ENCODE measurements around the gene TRNP1. TPM values are rescaled to one million over a fixed set of nuclear protein-coding genes. Genes with fewer than 3 reads are reported as not detected.

The TRNP1 gene
- total RNA-seq, 1 donor from 2014 or later, result 16.2 TPM

DNA sequence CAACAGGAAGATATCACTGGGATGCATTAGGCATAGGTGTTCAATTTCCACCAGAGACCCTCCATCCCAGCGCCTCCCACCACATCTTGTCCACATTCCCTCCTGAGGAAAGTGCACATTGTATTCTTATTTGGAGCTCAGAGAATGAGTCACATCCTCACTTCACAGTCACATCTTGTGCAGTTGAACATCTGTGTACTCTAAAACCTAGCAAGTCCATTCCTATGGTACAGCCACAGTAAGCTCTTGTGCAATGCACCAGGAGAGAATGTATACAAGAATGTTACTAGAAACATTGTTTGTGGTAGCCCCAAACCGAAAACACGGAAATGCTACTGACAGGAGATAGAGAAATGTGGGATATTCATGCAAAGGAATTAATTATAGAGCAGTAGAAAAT lies 31.7 kb upstream of the TRNP1 start:
- Histone ChIP-seq H3K4me3 (no peak overlapping the region), H3K36me3 (no peaks in the 10 kb centered on the region), H3K9me3 (no peaks in the 10 kb centered on the region), H3K27ac (no peak overlapping the region), H3K27me3 (peaks cover 32% of the 10 kb centered on the region), H3K4me1 (no peaks in the 10 kb centered on the region)
- DNase-seq (no peak), ATAC-seq (no peak)
- intact Hi-C loops (cut with DNase I), result no loop called here
- no peak for TF ChIP-seq CTCF (IDR thresholded peaks at IDR 0.05)

DNA sequence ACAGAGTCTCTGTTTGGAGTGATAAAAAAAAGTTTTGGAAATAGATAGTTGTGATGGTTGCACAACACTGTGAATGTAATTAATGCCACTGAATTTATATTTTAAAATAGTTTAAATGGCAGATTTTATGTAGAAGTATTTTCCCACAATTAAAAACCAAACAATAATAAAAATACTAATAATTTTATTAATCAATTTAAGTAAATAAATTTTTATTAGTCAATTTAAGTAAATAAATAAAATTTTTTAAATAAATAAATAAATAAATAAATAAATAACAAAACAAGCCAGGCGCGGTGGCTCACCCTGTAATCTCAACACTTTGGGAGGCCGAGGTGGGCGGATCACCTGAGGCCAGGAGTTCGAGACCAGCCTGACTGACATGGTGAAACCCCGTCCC lies 28.3 kb upstream of the TRNP1 start:
- Histone ChIP-seq H3K27ac (no peak overlapping the region), H3K9me3 (no peaks in the 10 kb centered on the region), H3K36me3 (no peaks in the 10 kb centered on the region), H3K27me3 (peaks cover 7% of the 10 kb centered on the region), H3K4me3 (no peak overlapping the region), H3K4me1 (no peaks in the 10 kb centered on the region)
- intact Hi-C loops (cut with DNase I), result no loop called here
- no peak for ATAC-seq
- no peak for DNase-seq
- no peak for TF ChIP-seq CTCF (IDR thresholded peaks at IDR 0.05)

DNA sequence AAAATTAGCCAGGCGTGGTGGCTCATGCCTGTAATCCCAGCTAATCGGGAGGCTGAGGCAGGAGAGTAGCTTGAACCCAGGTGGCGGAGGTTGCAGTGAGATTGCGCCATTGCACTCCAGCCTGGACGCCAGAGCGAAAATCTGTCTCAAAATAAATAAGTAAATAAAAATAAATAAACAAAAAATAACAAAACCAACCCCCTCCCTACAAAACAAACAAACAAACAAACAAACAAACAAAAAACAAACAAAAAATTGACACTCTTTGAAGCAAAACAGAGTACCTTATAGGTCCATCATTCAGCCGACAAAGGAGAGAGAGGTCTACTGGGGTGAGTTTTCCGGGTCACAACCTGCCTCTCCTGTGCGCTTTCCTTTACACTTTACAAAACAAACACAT lies 27.9 kb upstream of the TRNP1 start:
- Histone ChIP-seq H3K4me3 (no peak overlapping the region), H3K9me3 (no peaks in the 10 kb centered on the region), H3K36me3 (no peaks in the 10 kb centered on the region), H3K27ac (no peak overlapping the region), H3K4me1 (no peaks in the 10 kb centered on the region), H3K27me3 (peaks cover 3% of the 10 kb centered on the region)
- ATAC-seq (no peak), DNase-seq (no peak)
- intact Hi-C loops (cut with DNase I), result no loop called here
- no peak for TF ChIP-seq CTCF (IDR thresholded peaks at IDR 0.05)

- TF ChIP-seq CTCF (IDR thresholded peaks at IDR 0.05), result no peak
- DNase-seq, result no peak
- H3K36me3 ChIP-seq, result no peaks in the 10 kb centered on the region
- H3K9me3 ChIP-seq, result no peaks in the 10 kb centered on the region
- ATAC-seq, result no peak
- H3K27ac ChIP-seq, result no peak overlapping the region
- intact Hi-C loops (cut with DNase I), result no loop called here
- no peaks in the 10 kb centered on the region for H3K4me1 ChIP-seq
- no peaks in the 10 kb centered on the region for H3K27me3 ChIP-seq
- H3K4me3 ChIP-seq, result no peak overlapping the region
These were observed 22.7 kb upstream of the TRNP1 start for GRCh38 chr1:26970810-26971209.

DNA sequence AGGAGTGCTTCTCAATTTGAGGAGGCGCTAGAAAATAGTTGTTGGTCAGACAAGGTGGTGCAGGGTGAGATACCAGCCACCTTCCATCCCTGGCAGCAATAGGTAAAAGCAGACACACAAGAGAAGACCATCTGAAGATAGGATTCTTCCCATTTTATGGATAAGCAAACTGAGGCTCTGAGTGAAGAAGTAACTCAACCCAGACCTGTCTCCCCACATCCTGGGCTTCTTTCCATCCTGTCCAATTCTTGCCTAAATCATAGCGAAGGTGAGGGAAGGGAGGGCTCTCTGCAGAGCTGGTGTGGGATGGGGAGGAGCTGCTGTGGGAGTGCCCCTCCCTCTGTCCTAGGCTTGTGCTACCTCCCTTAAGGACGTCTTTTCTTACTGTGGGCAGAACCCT lies 21.9 kb upstream of the TRNP1 start:
- H3K9me3 ChIP-seq, result no peaks in the 10 kb centered on the region
- no peaks in the 10 kb centered on the region for H3K27me3 ChIP-seq
- H3K4me3 ChIP-seq, result no peak overlapping the region
- TF ChIP-seq CTCF (IDR thresholded peaks at IDR 0.05), result no peak
- H3K27ac ChIP-seq, result no peak overlapping the region
- ATAC-seq (no peak), DNase-seq (no peak)
- no peaks in the 10 kb centered on the region for H3K36me3 ChIP-seq
- H3K4me1 ChIP-seq, result no peaks in the 10 kb centered on the region
- intact Hi-C loops (cut with DNase I), result no loop called here

DNA sequence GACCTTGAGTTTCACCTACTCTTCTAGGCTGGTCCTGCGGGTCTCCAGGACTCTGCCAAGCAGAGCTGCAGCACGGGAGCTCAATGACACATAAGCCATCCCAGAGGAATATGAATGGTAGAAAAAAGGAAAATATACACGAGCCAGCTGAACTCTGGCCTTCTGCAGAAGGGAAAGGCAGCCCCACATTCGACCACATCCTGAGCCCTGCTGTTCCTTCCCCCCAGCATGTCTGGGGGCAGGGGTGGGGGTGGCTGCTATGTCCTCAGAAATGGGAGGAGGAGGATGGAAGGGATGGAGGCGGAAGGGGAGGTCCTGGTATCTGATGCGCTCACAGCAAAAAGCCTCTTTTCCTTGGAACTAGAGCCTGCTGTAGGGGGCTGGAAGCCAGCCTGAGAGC lies 21.1 kb upstream of the TRNP1 start:
- H3K4me1 ChIP-seq, result no peaks in the 10 kb centered on the region
- intact Hi-C loops (cut with DNase I), result no loop called here
- DNase-seq (no peak), ATAC-seq (no peak)
- no peak overlapping the region for H3K4me3 ChIP-seq
- no peak for TF ChIP-seq CTCF (IDR thresholded peaks at IDR 0.05)
- H3K36me3 ChIP-seq, result no peaks in the 10 kb centered on the region
- no peak overlapping the region for H3K27ac ChIP-seq
- H3K9me3 ChIP-seq, result no peaks in the 10 kb centered on the region
- no peaks in the 10 kb centered on the region for H3K27me3 ChIP-seq

Data from upper lobe of right lung (tissue), 1 donor.